ENCODE results near the gene ZDHHC11B.
"Not testable (repeated sequence)": the region's sequence is repeated elsewhere in the genome, so short reads cannot be mapped to it uniquely, and the experiment has no call there.

Gene ZDHHC11B

GRCh38 chr5:769485-770145 lies 14.9 kb downstream of the ZDHHC11B start:
- DNase-seq (ENCODE audit: low read depth); H3K4me3 ChIP-seq (ENCODE audit: low read depth, low read length): not testable (repeated sequence)

GRCh38 chr5:766666-767431 lies 17.7 kb downstream of the ZDHHC11B start:
- TF ChIP-seq CTCF (conservative IDR thresholded peaks at IDR 0.05; ENCODE audit: low read depth, low read length) = no peak
- no peak for DNase-seq (ENCODE audit: low read depth)
- H3K4me3 ChIP-seq (ENCODE audit: low read depth, low read length) = no peak overlapping the region

- no peak for DNase-seq (ENCODE audit: low read depth)
Measured at GRCh38 chr5:765948-766631, 18.4 kb downstream of the ZDHHC11B start.

GRCh38 chr5:763998-764781 lies 20.3 kb downstream of the ZDHHC11B start:
- H3K4me3 ChIP-seq (ENCODE audit: low read depth, low read length) = no peak overlapping the region
- DNase-seq (ENCODE audit: low read depth) = no peak
- no peak for TF ChIP-seq CTCF (conservative IDR thresholded peaks at IDR 0.05; ENCODE audit: low read depth, low read length)

More at GRCh38 chr5:765948-766631, 18.4 kb downstream of the ZDHHC11B start:
- no peak overlapping the region for H3K4me3 ChIP-seq (ENCODE audit: low read depth, low read length)
- no peak for TF ChIP-seq CTCF (conservative IDR thresholded peaks at IDR 0.05; ENCODE audit: low read depth, low read length)

- H3K4me3 ChIP-seq (ENCODE audit: low read depth, low read length) = no peak overlapping the region
- no peak for TF ChIP-seq CTCF (conservative IDR thresholded peaks at IDR 0.05; ENCODE audit: low read depth, low read length)
- no peak for DNase-seq (ENCODE audit: low read depth)
Measured at GRCh38 chr5:763397-763796, 21.1 kb downstream of the ZDHHC11B start.

GRCh38 chr5:762996-763395 lies 21.5 kb downstream of the ZDHHC11B start:
- H3K4me3 ChIP-seq (ENCODE audit: low read depth, low read length); DNase-seq (ENCODE audit: low read depth): not testable (repeated sequence)

- no peak for DNase-seq (ENCODE audit: low read depth)
- no peak overlapping the region for H3K4me3 ChIP-seq (ENCODE audit: low read depth, low read length)
- TF ChIP-seq CTCF (conservative IDR thresholded peaks at IDR 0.05; ENCODE audit: low read depth, low read length) = no peak
Measured at GRCh38 chr5:761854-762710, 22.4 kb downstream of the ZDHHC11B start.

Data from choroid plexus epithelial cell (primary cell).